Activated CD4-positive, alpha-beta T cell treated with anti-CD3 and anti-CD28 coated beads, Interleukin-2, amount 50 U/mL, for 4 hours (primary cell): Measurements from ENCODE around the gene SAP30BP.

Experiments used
- DNase-seq, 2 experiments: peaks; one replicate each; pipeline ENCODE4 v3.0.0-alpha.2; 2020

SAP30BP gene

GRCh38 chr17:75743625-75744206 lies 76.6 kb downstream of the SAP30BP start:
- DNase-seq = no peak

GRCh38 chr17:75748706-75749105 lies 81.6 kb downstream of the SAP30BP start:
- no peak for DNase-seq

- peak; percentile 86 for DNase-seq
Observed at GRCh38 chr17:75749545-75750389, 82.6 kb downstream of the SAP30BP start.

GRCh38 chr17:75750661-75751423 lies 83.7 kb downstream of the SAP30BP start:
- no peak for DNase-seq

GRCh38 chr17:75751676-75752404 lies 84.7 kb downstream of the SAP30BP start:
- DNase-seq = no peak

- no peak for DNase-seq
Observed at GRCh38 chr17:75752405-75752709, 85.2 kb downstream of the SAP30BP start.

GRCh38 chr17:75752802-75753513 lies 85.8 kb downstream of the SAP30BP start:
- DNase-seq = no peak

GRCh38 chr17:75753514-75754377 lies 86.6 kb downstream of the SAP30BP start:
- DNase-seq = peak; percentile 51 to 57

- no peak for DNase-seq
Observed at GRCh38 chr17:75754378-75755204, 87.5 kb downstream of the SAP30BP start.

- no peak for DNase-seq
Observed at GRCh38 chr17:75755205-75755901, 88.2 kb downstream of the SAP30BP start.

- no peak for DNase-seq
Observed at GRCh38 chr17:75755990-75756389, 88.9 kb downstream of the SAP30BP start.

- no peak for DNase-seq
Observed at GRCh38 chr17:75756451-75757085, 89.4 kb downstream of the SAP30BP start.

- DNase-seq = no peak
Observed at GRCh38 chr17:75757086-75757681, 90.0 kb downstream of the SAP30BP start.
